Measurements from ENCODE around the gene HNRNPD. TPM values are rescaled to one million over a fixed set of nuclear protein-coding genes. Genes with fewer than 3 reads are reported as not detected.

HNRNPD gene
- polyA plus RNA-seq, 1 donor from 2014 or later = 144 TPM

GRCh38 chr4:82381235-82381634 is 7.4 kb upstream of the HNRNPD start:
- Histone ChIP-seq H3K36me3 (ENCODE audit: insufficient read depth, low read length) (no peaks in the 10 kb centered on the region), H3K4me2 (ENCODE audit: low read length) (no peak overlapping the region), H3K4me3 (ENCODE audit: low read length) (no peak overlapping the region), H3K27ac (ENCODE audit: low read length) (no peak overlapping the region), H3F3A (ENCODE audit: insufficient read depth, low read length, poor library complexity, severe bottlenecking) (no peaks in the 10 kb centered on the region), H3K9ac (ENCODE audit: low read length) (no peak overlapping the region), H3K9me3 (ENCODE audit: low read length) (no peaks in the 10 kb centered on the region), H4K20me1 (ENCODE audit: insufficient read depth) (no peaks in the 10 kb centered on the region), H3K79me2 (replicated peaks; ENCODE audit: insufficient read depth, low read length) (peaks cover 13% of the 10 kb centered on the region), H3K27me3 (ENCODE audit: insufficient read depth, low read depth, low read length) (no peaks in the 10 kb centered on the region), H3K9me2 (ENCODE audit: insufficient read depth, low read length) (no peaks in the 10 kb centered on the region), H2AFZ (ENCODE audit: low read depth, low read length) (no peak overlapping the region)
- TF ChIP-seq REST (IDR thresholded peaks at IDR 0.05; ENCODE audit: borderline replicate concordance) (no peak), RAD21 (conservative IDR thresholded peaks at IDR 0.05) (no peak), TAF1 (IDR thresholded peaks at IDR 0.05; ENCODE audit: low read depth) (no peak), MXI1 (conservative IDR thresholded peaks at IDR 0.05; ENCODE audit: poor library complexity, severe bottlenecking) (no peak), CTCF (IDR thresholded peaks at IDR 0.05; ENCODE audit: poor library complexity, severe bottlenecking) (no peak), EZH2 (IDR thresholded peaks at IDR 0.05; ENCODE audit: borderline replicate concordance, insufficient read depth, low read length, poor library complexity, severe bottlenecking) (no peak), EP300 (conservative IDR thresholded peaks at IDR 0.05; ENCODE audit: poor library complexity, severe bottlenecking) (no peak), POLR2AphosphoS5 (IDR thresholded peaks at IDR 0.05) (no peak), SMC3 (conservative IDR thresholded peaks at IDR 0.05; ENCODE audit: poor library complexity) (no peak)

GRCh38 chr4:82380831-82381230 is 7.0 kb upstream of the HNRNPD start:
- H3K27ac ChIP-seq (ENCODE audit: low read length) = no peak overlapping the region
- no peak overlapping the region for H3K4me2 ChIP-seq (ENCODE audit: low read length)
- TF ChIP-seq MXI1 (conservative IDR thresholded peaks at IDR 0.05; ENCODE audit: poor library complexity, severe bottlenecking) (no peak), EZH2 (IDR thresholded peaks at IDR 0.05; ENCODE audit: borderline replicate concordance, insufficient read depth, low read length, poor library complexity, severe bottlenecking) (no peak), CTCF (IDR thresholded peaks at IDR 0.05; ENCODE audit: poor library complexity, severe bottlenecking) (no peak), TAF1 (IDR thresholded peaks at IDR 0.05; ENCODE audit: low read depth) (no peak), POLR2AphosphoS5 (IDR thresholded peaks at IDR 0.05) (no peak), RAD21 (conservative IDR thresholded peaks at IDR 0.05) (no peak), EP300 (conservative IDR thresholded peaks at IDR 0.05; ENCODE audit: poor library complexity, severe bottlenecking) (no peak), SMC3 (conservative IDR thresholded peaks at IDR 0.05; ENCODE audit: poor library complexity) (no peak), REST (IDR thresholded peaks at IDR 0.05; ENCODE audit: borderline replicate concordance) (no peak)
- H3K36me3 ChIP-seq (ENCODE audit: insufficient read depth, low read length) = no peaks in the 10 kb centered on the region
- H3K79me2 ChIP-seq (replicated peaks; ENCODE audit: insufficient read depth, low read length) = peaks cover 17% of the 10 kb centered on the region
- no peaks in the 10 kb centered on the region for H3F3A ChIP-seq (ENCODE audit: insufficient read depth, low read length, poor library complexity, severe bottlenecking)
- no peaks in the 10 kb centered on the region for H4K20me1 ChIP-seq (ENCODE audit: insufficient read depth)
- no peaks in the 10 kb centered on the region for H3K27me3 ChIP-seq (ENCODE audit: insufficient read depth, low read depth, low read length)
- H3K4me3 ChIP-seq (ENCODE audit: low read length) = no peak overlapping the region
- H3K9me3 ChIP-seq (ENCODE audit: low read length) = no peaks in the 10 kb centered on the region
- no peak overlapping the region for H2AFZ ChIP-seq (ENCODE audit: low read depth, low read length)
- no peaks in the 10 kb centered on the region for H3K9me2 ChIP-seq (ENCODE audit: insufficient read depth, low read length)
- no peak overlapping the region for H3K9ac ChIP-seq (ENCODE audit: low read length)
